NCI-H1092 treated with DMSO at 0.1 percent for 48 hours (cell line): ENCODE data around the gene GLTP.

Source experiments
- DNase-seq: peaks from one replicate; lab custom pipeline; 2025; lab: John Stamatoyannopoulos, UW

Gene GLTP

DNA sequence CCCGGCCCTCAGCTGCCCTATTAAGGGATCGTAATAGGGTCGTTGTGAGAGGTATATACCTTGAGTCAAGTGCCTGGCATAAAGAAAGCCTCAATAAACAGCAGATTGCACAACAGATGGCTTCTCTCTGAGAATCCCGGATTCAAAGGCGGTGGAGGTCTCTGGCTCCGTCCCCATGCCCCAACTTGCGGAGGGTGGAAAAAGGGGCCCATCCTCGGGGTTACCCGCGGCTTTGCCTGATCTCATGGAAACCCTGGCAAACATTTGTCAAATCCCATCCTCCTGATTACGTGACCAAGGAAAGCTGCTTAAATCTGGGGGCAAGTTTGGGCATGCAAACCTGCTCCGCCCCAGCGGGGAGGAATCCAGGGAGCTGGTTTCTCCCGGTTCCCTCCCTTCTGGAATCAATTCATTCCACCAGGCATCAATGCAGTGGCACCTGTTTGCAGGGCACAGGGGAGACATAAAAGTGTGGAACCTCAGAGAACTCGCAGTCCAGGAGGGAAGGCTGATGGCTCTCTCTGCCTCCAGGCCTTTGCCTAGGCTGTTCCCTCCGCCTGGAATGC, 59.4 kb downstream of the GLTP start:
- DNase-seq = no peak

- DNase-seq = no peak
Measured at GRCh38 chr12:109818905-109819500, 61.3 kb downstream of the GLTP start.

DNA sequence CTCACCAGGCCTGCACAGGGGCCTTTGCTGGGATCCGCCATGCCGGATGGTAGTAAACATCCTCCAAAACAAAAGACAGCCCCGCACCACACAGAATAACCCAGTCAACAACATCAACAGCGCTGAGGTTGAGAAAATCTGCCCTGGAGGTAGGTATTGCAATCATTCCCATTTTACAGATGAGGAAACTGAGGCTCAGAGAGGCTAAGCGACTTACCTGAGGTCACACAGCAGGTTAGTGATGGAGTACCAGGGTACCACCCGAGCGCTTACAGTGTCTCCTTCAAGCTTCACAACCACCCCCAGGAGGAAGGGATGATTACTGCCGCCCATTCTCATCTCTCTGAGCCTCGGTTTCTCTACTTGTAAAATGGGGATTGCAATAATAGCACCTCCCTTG, 62.1 kb downstream of the GLTP start:
- DNase-seq = no peak

GRCh38 chr12:109817627-109818231, 62.6 kb downstream of the GLTP start:
- DNase-seq = no peak

GRCh38 chr12:109816870-109817269, 63.5 kb downstream of the GLTP start:
- no peak for DNase-seq

DNA sequence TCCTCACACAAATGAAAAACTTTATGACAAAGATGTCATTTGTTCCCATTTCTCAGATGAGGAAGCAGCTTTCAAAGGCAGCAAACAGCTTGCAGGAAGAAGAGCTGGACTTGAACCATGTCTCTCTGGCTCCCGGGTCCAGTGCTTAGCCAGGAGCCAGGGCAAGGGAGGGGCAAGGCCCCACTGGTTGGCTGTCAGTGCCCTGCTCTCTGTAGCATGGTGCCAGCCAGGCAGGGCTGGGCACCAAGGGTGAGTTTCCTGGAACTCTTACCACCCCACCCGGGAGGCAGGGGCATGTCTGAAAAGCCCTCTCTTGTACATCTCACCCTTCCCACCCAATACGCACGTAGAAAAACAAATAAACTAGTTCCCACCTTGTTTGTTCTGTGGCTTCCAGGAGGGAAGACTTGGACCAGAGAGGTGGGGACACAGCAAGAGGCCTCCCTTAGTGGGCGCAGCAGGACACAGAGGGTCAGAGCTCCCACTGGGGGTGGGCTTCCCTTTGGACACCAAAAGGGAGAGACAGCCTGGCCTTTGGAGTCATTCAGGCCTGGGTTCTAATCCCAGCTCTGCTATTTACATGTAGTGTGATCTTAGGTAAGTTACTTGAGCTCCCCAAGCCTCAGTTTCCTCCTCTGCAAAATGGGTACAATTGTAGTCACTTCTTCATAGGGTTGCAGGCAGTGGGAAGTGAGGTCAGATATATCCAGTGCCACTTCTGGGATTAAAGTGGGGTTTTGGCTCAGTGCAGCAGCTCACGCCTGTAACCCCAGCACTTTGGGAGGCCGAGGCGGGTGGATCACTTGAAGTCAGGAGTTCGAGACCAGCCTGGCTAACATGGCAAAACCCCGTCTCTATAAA, 64.4 kb downstream of the GLTP start:
- DNase-seq = no peak

DNA sequence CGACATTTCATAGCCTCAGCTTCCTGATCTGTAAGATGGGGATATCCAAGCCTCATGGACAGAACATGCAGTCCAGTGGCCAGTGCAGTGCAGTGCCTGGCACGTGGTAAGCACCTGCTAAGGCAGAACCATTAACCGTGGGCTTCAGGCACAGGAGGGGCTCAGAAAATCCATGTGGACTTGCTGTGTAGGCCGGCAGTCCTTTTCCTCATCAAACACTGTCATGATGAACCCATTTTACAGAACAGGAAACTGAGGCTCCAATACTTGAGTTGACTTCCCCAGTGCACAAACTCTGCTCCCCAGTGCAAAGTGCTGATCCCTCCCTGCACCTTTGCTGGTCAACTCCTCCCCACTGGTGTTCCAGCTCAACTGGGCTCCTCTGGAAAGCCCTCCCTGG, 65.1 kb downstream of the GLTP start:
- no peak for DNase-seq

- DNase-seq = no peak
Measured at GRCh38 chr12:109814600-109815150, 65.7 kb downstream of the GLTP start.

- DNase-seq = no peak
Measured at GRCh38 chr12:109813810-109814416, 66.4 kb downstream of the GLTP start.

- DNase-seq = no peak
Measured at GRCh38 chr12:109811624-109811995, 68.7 kb downstream of the GLTP start.

GRCh38 chr12:109810954-109811623, 69.3 kb downstream of the GLTP start:
- DNase-seq = no peak

- no peak for DNase-seq
Measured at GRCh38 chr12:109808876-109809646, 71.3 kb downstream of the GLTP start.

GRCh38 chr12:109807954-109808643, 72.2 kb downstream of the GLTP start:
- DNase-seq = no peak

DNA sequence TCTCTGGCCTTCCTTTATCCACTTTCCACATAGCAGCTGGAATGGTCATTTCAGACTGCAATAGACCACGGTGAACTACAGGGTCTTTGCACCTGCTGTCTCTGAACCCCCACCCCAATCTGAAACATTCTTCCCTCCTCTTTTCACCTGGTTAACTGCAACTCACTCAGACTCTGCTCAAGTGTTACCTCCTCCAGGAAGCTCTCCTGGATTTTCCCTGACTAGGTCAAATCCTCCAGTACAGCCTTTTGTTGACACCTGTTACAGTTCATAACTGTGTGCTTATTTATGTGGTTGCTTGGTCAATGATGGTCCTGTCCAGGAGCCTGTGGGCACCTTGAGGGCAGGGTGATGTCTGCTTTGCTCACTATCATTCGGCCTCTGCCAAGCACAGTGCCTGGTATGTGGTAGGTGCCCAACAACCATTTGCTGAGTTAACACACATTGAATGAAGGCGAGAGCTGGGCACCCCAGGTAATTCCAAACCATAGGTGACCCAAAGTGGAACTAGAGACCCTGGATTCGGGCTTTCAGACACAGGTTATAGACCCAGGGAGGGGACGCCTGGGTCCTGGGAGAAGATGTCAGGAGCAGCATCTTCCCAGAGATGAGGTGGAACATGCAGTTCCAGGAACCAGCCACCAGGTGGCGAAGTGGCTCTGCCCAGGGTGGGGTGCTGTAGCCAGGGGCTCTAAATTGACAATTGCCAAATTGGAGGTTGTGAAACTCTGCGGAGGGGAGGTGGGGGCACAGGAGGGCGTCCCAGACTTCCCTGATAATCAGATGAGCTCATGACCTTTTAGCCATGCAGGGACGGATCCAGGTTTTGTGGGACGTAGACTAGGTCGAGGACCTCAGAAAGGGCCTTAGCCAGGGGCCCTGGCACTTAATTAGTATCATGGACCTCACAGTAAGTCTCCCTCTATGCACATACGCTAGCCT, 75.2 kb downstream of the GLTP start:
- DNase-seq = peak; percentile 24

DNA sequence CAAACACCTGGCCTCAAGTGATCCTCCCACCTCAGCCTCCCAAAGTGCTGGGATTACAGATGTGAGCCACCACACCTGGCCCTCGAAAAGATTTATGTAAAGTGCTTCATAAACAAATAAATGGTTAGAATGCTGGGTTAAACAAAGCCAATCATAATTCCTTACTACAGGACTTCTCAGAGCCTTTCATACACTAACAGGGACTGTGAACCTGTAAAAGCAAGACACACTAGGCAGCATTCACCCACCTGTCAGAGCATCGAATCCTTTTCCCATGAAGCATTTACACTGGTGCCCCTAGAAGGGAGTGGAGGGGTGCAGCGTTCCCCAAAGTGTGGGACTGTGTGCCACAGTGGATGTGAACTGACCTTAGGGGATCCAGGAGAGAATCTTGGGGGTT, 76.7 kb downstream of the GLTP start:
- no peak for DNase-seq

GRCh38 chr12:109802828-109803227, 77.5 kb downstream of the GLTP start:
- no peak for DNase-seq
